Measurements from ENCODE around the gene IFI30.

The IFI30 gene

GRCh38 chr19:18173572-18174288, at the start of gene IFI30:
Gene IFI30 (plus strand): TSS chr19:18173813. CDS start chr19:18173842, 29 bp downstream.
- DNase-seq (ENCODE audit: low read depth, low spot score) = no peak
- H3K4me1 ChIP-seq (ENCODE audit: insufficient read depth, insufficient read length) = peaks cover 13% of the 10 kb centered on the region

GRCh38 chr19:18123819-18124218, 49.8 kb upstream of the IFI30 start:
- Histone ChIP-seq H3K9ac (ENCODE audit: insufficient read length, low read depth) (no peak overlapping the region), H3K9me3 (ENCODE audit: insufficient read depth, low read length) (no peaks in the 10 kb centered on the region), H3K4me3 (ENCODE audit: insufficient read length, low read depth) (no peak overlapping the region), H3K36me3 (ENCODE audit: insufficient read depth, insufficient read length, low read length) (peaks cover 49% of the 10 kb centered on the region), H3K27me3 (ENCODE audit: insufficient read depth, insufficient read length) (no peaks in the 10 kb centered on the region), H3K4me1 (ENCODE audit: insufficient read depth, insufficient read length) (peaks cover 5% of the 10 kb centered on the region)
- no peak for DNase-seq (ENCODE audit: low read depth, low spot score)
- no peak for TF ChIP-seq SUZ12 (IDR thresholded peaks at IDR 0.05; ENCODE audit: extremely low read depth, insufficient read depth, insufficient read length)
- no peak for TF ChIP-seq ZNF274 (IDR thresholded peaks at IDR 0.05; ENCODE audit: low read depth, low read length)
- TF ChIP-seq YY1 (IDR thresholded peaks at IDR 0.05; ENCODE audit: insufficient read depth, insufficient read length) = no peak

More at GRCh38 chr19:18173572-18174288, at the start of gene IFI30:
- Histone ChIP-seq H3K9me3 (ENCODE audit: insufficient read depth, low read length) (no peaks in the 10 kb centered on the region), H3K36me3 (ENCODE audit: insufficient read depth, insufficient read length, low read length) (peaks cover 45% of the 10 kb centered on the region), H3K9ac (ENCODE audit: insufficient read length, low read depth) (peak within 1 kb of the TSS; percentile 90), H3K4me3 (ENCODE audit: insufficient read length, low read depth) (peak within 1 kb of the TSS; percentile 87), H3K27me3 (ENCODE audit: insufficient read depth, insufficient read length) (no peaks in the 10 kb centered on the region)
- TF ChIP-seq SUZ12 (IDR thresholded peaks at IDR 0.05; ENCODE audit: extremely low read depth, insufficient read depth, insufficient read length) (no peak), ZNF274 (IDR thresholded peaks at IDR 0.05; ENCODE audit: low read depth, low read length) (no peak), YY1 (IDR thresholded peaks at IDR 0.05; ENCODE audit: insufficient read depth, insufficient read length) (no peak)

- H3K4me1 ChIP-seq (ENCODE audit: insufficient read depth, insufficient read length) = no peaks in the 10 kb centered on the region
- H3K27me3 ChIP-seq (ENCODE audit: insufficient read depth, insufficient read length) = no peaks in the 10 kb centered on the region
- no peak overlapping the region for H3K4me3 ChIP-seq (ENCODE audit: insufficient read length, low read depth)
- H3K36me3 ChIP-seq (ENCODE audit: insufficient read depth, insufficient read length, low read length) = peaks cover 66% of the 10 kb centered on the region
- TF ChIP-seq ZNF274 (IDR thresholded peaks at IDR 0.05; ENCODE audit: low read depth, low read length) (no peak), SUZ12 (IDR thresholded peaks at IDR 0.05; ENCODE audit: extremely low read depth, insufficient read depth, insufficient read length) (no peak)
- DNase-seq (ENCODE audit: low read depth, low spot score) = no peak
- no peak overlapping the region for H3K9ac ChIP-seq (ENCODE audit: insufficient read length, low read depth)
- no peaks in the 10 kb centered on the region for H3K9me3 ChIP-seq (ENCODE audit: insufficient read depth, low read length)
Observed at GRCh38 chr19:18126097-18126496, 47.5 kb upstream of the IFI30 start.

DNA sequence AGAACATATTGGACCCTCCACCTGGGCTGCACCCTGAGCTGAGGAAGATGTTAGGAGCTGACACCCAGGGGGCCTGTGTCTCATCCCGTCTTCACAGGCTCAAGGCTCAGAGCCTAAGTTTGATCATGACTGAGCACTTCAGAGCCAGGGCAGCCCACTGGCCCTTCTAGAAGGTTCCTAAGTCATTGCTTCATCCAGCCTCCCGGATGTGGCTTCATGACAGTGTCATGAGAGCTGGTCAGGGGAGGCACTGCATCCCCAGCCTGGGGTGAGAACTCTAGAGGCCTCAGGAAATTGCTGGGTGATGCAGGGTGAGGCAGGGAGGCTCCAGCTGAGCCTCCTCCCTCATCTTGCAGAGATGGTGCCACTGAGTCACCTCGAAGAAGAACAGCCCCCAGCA, 45.6 kb upstream of the IFI30 start:
- H3K9ac ChIP-seq (ENCODE audit: insufficient read length, low read depth) = no peak overlapping the region
- no peaks in the 10 kb centered on the region for H3K9me3 ChIP-seq (ENCODE audit: insufficient read depth, low read length)
- no peak for TF ChIP-seq YY1 (IDR thresholded peaks at IDR 0.05; ENCODE audit: insufficient read depth, insufficient read length)
- no peaks in the 10 kb centered on the region for H3K4me1 ChIP-seq (ENCODE audit: insufficient read depth, insufficient read length)
- no peak overlapping the region for H3K4me3 ChIP-seq (ENCODE audit: insufficient read length, low read depth)
- DNase-seq (ENCODE audit: low read depth, low spot score) = no peak
- no peaks in the 10 kb centered on the region for H3K27me3 ChIP-seq (ENCODE audit: insufficient read depth, insufficient read length)
- peaks cover 66% of the 10 kb centered on the region for H3K36me3 ChIP-seq (ENCODE audit: insufficient read depth, insufficient read length, low read length)

DNA sequence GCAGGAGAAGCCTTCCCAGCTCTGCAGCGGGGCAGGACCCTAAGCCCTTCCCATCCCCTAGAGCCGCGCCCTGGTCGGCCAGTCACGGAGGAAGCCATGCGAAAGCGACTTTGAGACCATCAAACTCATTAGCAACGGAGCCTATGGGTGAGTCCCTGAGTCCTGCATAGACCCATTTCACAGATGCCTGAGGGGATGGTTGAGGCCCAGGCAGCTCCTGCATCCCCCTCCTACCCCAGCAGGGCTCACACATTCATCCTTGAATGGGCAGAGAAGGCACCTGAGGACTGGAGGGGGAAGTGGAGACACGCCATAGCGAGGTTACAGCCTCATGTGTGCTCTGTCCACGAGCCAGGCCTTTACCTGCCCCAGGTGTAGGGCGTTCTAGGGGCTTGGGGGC, 44.8 kb upstream of the IFI30 start:
- H3K36me3 ChIP-seq (ENCODE audit: insufficient read depth, insufficient read length, low read length) = peaks cover 59% of the 10 kb centered on the region
- TF ChIP-seq YY1 (IDR thresholded peaks at IDR 0.05; ENCODE audit: insufficient read depth, insufficient read length) (no peak), ZNF274 (IDR thresholded peaks at IDR 0.05; ENCODE audit: low read depth, low read length) (no peak), SUZ12 (IDR thresholded peaks at IDR 0.05; ENCODE audit: extremely low read depth, insufficient read depth, insufficient read length) (no peak)
- H3K4me3 ChIP-seq (ENCODE audit: insufficient read length, low read depth) = no peak overlapping the region
- H3K4me1 ChIP-seq (ENCODE audit: insufficient read depth, insufficient read length) = no peaks in the 10 kb centered on the region
- H3K27me3 ChIP-seq (ENCODE audit: insufficient read depth, insufficient read length) = no peaks in the 10 kb centered on the region
- DNase-seq (ENCODE audit: low read depth, low spot score) = no peak
- H3K9me3 ChIP-seq (ENCODE audit: insufficient read depth, low read length) = no peaks in the 10 kb centered on the region
- no peak overlapping the region for H3K9ac ChIP-seq (ENCODE audit: insufficient read length, low read depth)

DNA sequence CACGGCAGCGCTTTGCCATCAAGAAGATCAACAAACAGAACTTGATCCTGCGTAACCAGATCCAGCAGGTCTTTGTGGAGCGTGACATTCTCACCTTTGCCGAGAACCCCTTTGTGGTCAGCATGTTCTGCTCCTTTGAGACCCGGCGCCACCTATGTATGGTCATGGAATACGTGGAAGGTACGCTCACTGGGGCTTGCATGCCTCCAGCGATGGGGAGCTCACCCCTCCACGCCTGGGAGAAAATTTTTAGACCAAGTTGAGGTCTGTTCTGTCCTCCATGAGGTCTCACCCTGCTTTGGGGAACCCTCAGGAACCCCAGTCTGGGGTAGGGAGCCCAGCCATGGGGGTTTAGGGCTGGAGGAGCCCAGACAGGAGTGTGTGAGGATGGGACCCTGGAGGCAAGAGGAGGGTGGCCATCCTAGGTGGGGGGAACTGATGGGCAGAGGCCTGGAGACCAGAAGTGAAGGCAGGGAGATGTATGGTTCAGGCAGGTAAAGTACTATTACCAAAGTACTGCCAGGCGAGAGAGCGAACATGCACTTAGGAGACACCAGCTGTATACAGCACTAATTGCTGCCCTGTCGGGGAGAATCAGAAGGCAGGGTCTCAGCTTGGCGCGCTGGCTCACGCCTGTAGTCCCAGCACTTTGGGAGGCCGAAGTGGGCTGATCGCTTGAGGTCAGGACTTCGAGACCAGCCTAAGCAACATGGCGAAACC, 42.9 kb upstream of the IFI30 start:
- Histone ChIP-seq H3K9ac (ENCODE audit: insufficient read length, low read depth) (no peak overlapping the region), H3K36me3 (ENCODE audit: insufficient read depth, insufficient read length, low read length) (peaks cover 60% of the 10 kb centered on the region)

DNA sequence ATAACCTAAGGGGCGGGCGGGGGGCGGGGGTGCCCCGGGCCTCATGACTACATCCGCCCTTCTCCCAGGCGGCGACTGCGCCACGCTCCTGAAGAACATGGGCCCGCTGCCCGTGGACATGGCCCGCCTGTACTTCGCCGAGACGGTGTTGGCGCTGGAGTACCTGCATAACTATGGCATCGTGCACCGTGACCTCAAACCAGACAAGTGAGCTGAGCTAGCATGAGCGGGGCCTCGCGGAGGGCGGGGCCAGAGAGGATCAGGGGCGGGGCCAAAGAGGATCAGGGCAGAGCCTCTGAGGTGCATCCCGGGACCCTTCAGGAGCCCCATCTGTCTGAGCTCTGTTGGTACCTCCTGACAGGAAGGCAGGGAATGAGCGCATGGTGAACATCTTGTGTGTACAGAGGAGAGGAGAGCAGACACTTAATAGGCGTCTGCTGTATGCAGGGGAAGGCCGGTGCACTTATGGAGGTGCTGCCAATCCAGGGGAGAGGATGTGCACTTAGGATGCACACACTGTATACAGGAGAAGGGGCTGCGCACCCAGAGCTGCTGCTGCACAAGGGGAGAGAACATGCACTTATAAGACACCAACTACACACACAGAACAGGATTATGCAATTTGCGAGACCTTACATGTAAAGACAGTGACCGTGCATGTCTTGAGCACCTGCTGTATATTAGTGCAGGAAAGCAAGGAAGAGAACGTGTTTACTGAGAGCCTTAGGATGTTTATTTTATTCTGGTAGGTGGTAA, 41.6 kb upstream of the IFI30 start:
- Histone ChIP-seq H3K36me3 (ENCODE audit: insufficient read depth, insufficient read length, low read length) (peaks cover 61% of the 10 kb centered on the region), H3K4me1 (ENCODE audit: insufficient read depth, insufficient read length) (no peaks in the 10 kb centered on the region), H3K9ac (ENCODE audit: insufficient read length, low read depth) (no peak overlapping the region), H3K4me3 (ENCODE audit: insufficient read length, low read depth) (no peak overlapping the region), H3K9me3 (ENCODE audit: insufficient read depth, low read length) (no peaks in the 10 kb centered on the region), H3K27me3 (ENCODE audit: insufficient read depth, insufficient read length) (no peaks in the 10 kb centered on the region)
- no peak for DNase-seq (ENCODE audit: low read depth, low spot score)
- TF ChIP-seq YY1 (IDR thresholded peaks at IDR 0.05; ENCODE audit: insufficient read depth, insufficient read length) = no peak
- TF ChIP-seq SUZ12 (IDR thresholded peaks at IDR 0.05; ENCODE audit: extremely low read depth, insufficient read depth, insufficient read length) = no peak
- no peak for TF ChIP-seq ZNF274 (IDR thresholded peaks at IDR 0.05; ENCODE audit: low read depth, low read length)

More for the DNA sequence above, 42.9 kb upstream of the IFI30 start:
- H3K4me1 ChIP-seq (ENCODE audit: insufficient read depth, insufficient read length) = no peaks in the 10 kb centered on the region
- no peaks in the 10 kb centered on the region for H3K27me3 ChIP-seq (ENCODE audit: insufficient read depth, insufficient read length)
- no peak overlapping the region for H3K4me3 ChIP-seq (ENCODE audit: insufficient read length, low read depth)
- no peak for TF ChIP-seq YY1 (IDR thresholded peaks at IDR 0.05; ENCODE audit: insufficient read depth, insufficient read length)
- no peak for TF ChIP-seq ZNF274 (IDR thresholded peaks at IDR 0.05; ENCODE audit: low read depth, low read length)
- no peak for TF ChIP-seq SUZ12 (IDR thresholded peaks at IDR 0.05; ENCODE audit: extremely low read depth, insufficient read depth, insufficient read length)
- H3K9me3 ChIP-seq (ENCODE audit: insufficient read depth, low read length) = no peaks in the 10 kb centered on the region
- DNase-seq (ENCODE audit: low read depth, low spot score) = no peak

Measured in NT2/D1 (cell line).